Fibroblast of mammary gland (primary cell): Measurements from ENCODE around the gene SLCO2A1.
A peak's percentile ranks its signal among the peaks of the same experiment; 100 is the strongest.

Experiments
- DNase-seq: peaks from one replicate; pipeline ENCODE4 v3.0.0-alpha.2; 2010; ENCODE audit warnings: low read depth
- H3K4me3 ChIP-seq: 2 replicates; pipeline ENCODE4 v1.5.1; 2011; ENCODE audit warnings: low read depth, mild to moderate bottlenecking, low read length, moderate library complexity; ENCODE audit not compliant: control insufficient read depth
- CTCF ChIP-seq: conservative IDR thresholded peaks from 2 replicates; pipeline ENCODE4 v1.5.1; 2011; ENCODE audit warnings: low read depth, low read length, inconsistent platforms; ENCODE audit not compliant: control insufficient read depth, insufficient read depth

SLCO2A1 gene

GRCh38 chr3:134060561-134061385, 31.0 kb upstream of the SLCO2A1 start:
- H3K4me3 ChIP-seq = no peak overlapping the region
- TF ChIP-seq CTCF = no peak
- peak; percentile 38 for DNase-seq

DNA sequence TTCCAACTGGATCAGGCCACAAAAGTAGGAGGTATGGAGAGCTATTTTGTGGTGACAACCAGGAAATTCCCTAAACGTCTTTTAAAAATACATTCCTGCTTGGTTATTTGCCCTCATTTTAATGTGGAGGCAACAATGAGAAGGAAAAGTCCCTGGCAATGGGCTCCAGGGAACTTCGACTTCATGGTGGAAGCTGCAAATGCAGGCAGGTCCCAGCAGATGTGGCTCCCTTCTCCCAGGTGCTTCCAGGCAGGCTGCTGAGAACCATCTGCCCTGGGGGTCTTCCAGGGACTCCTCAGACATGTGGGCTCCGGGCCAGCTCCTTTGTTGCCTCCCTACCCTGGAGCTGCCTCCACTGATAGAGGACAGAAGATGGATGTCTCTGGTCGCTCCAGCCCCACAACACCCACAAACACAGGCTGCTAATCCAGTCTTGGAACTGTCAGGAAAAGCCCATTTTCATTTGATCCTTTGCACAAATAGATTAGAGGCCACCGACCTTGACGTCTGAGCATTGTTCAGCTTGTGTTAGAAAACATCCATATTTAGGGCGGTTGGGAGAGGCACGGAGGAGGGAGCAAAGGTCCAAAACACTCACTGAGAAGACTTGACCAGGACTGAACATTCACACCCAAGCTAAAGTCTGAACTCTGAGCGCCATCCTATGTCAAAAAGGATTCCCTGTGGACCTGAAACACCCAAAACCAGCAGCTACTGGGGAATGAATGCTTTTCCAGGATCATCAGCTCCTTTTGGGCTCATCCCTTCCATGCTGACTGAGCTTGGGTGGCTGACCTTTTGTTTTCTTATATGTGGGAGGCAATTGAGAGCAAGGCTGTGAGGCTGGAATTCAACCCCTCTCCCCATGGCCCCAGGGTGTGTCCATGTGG, 30.2 kb upstream of the SLCO2A1 start:
- DNase-seq = peak; percentile 25
- TF ChIP-seq CTCF = no peak
- no peak overlapping the region for H3K4me3 ChIP-seq

- TF ChIP-seq CTCF = no peak
- no peak overlapping the region for H3K4me3 ChIP-seq
- DNase-seq = no peak
Observed at GRCh38 chr3:134059035-134059601, 29.4 kb upstream of the SLCO2A1 start.

GRCh38 chr3:134057654-134058110, 28.0 kb upstream of the SLCO2A1 start:
- no peak overlapping the region for H3K4me3 ChIP-seq
- DNase-seq = no peak
- no peak for TF ChIP-seq CTCF

GRCh38 chr3:134057006-134057653, 27.4 kb upstream of the SLCO2A1 start:
- no peak overlapping the region for H3K4me3 ChIP-seq
- TF ChIP-seq CTCF = no peak
- DNase-seq = peak; percentile 66

GRCh38 chr3:134056464-134056891, 26.8 kb upstream of the SLCO2A1 start:
- no peak for TF ChIP-seq CTCF
- DNase-seq = no peak

More at GRCh38 chr3:134056464-134056891, 26.8 kb upstream of the SLCO2A1 start:
- H3K4me3 ChIP-seq = no peak overlapping the region
